GM18951 (cell line): ENCODE results near the gene SOX12.
"Not testable (repeated sequence)": the region's sequence is repeated elsewhere in the genome, so short reads cannot be mapped to it uniquely, and the experiment has no call there.

Experiments
- POLR2A ChIP-seq: IDR thresholded peaks from 4 replicates; pipeline ENCODE4 v1.6.1; 2011; ENCODE audit warnings: mild to moderate bottlenecking; ENCODE audit not compliant: insufficient read length, insufficient read depth; ENCODE audit errors: extremely low read depth
- in situ Hi-C: fragments of 300-500 bp; cut with MboI; formaldehyde crosslinking; loops from one replicate; pipeline ENCODE4 v1.12.0; 2022; ENCODE audit warnings: low sequenced_read_pairs, mixed read lengths, inconsistent platforms; ENCODE audit not compliant: unreplicated experiment

The SOX12 gene

GRCh38 chr20:328975-329695 lies 3.8 kb downstream of the SOX12 start:
- in situ Hi-C loops: no loop called here
- no peak for TF ChIP-seq POLR2A

GRCh38 chr20:329851-330232 lies 4.5 kb downstream of the SOX12 start:
- TF ChIP-seq POLR2A: no peak
- in situ Hi-C loops: no loop called here

- in situ Hi-C loops: no loop called here
- TF ChIP-seq POLR2A: no peak
Measured at GRCh38 chr20:330233-331149, 5.1 kb downstream of the SOX12 start.

- in situ Hi-C loops: no loop called here
- TF ChIP-seq POLR2A: no peak
Measured at GRCh38 chr20:334578-334977, 9.2 kb downstream of the SOX12 start.

- in situ Hi-C loops: not testable (repeated sequence)
Measured at GRCh38 chr20:336040-336439, 10.7 kb downstream of the SOX12 start.

GRCh38 chr20:341682-342081 lies 16.3 kb downstream of the SOX12 start:
- no peak for TF ChIP-seq POLR2A
- in situ Hi-C loops: no loop called here

- in situ Hi-C loops: no loop called here
- no peak for TF ChIP-seq POLR2A
Measured at GRCh38 chr20:343107-343506, 17.8 kb downstream of the SOX12 start.

- in situ Hi-C loops: no loop called here
- no peak for TF ChIP-seq POLR2A
Measured at GRCh38 chr20:346033-346639, 20.8 kb downstream of the SOX12 start.

- TF ChIP-seq POLR2A: peak; percentile 30
- in situ Hi-C loops: no loop called here
Measured at GRCh38 chr20:346640-347316, 21.4 kb downstream of the SOX12 start, which contains the start of gene NRSN2. TSS of gene NRSN2 (plus strand) at chr20:347111. CDS start at chr20:349644, 2,533 bp downstream.

- TF ChIP-seq POLR2A: no peak
- in situ Hi-C loops: no loop called here
Measured at GRCh38 chr20:347317-347639, 21.9 kb downstream of the SOX12 start.

- peak; percentile 66 for TF ChIP-seq POLR2A
- in situ Hi-C loops: no loop called here
Measured at GRCh38 chr20:347640-348484, 22.5 kb downstream of the SOX12 start.
